Ureter (tissue), 1 donor: Measurements from ENCODE around the gene CMPK1. TPM values are rescaled to one million over a fixed set of nuclear protein-coding genes. Genes with fewer than 3 reads are reported as not detected.
"Not testable (repeated sequence)": the region's sequence is repeated elsewhere in the genome, so short reads cannot be mapped to it uniquely, and the experiment has no call there.

Experiments used
- DNase-seq: peaks from one replicate; pipeline ENCODE4 v3.0.0-alpha.2; 2020; ENCODE audit warnings: low spot score
- total RNA-seq: library from RNA; stranded (reverse); gene quantifications from one replicate; pipeline ENCODE4 v1.2.4, GENCODE V29; 2023
- donor health status: DM: yes; HTN: yes; CAD: no.

The CMPK1 gene
- total RNA-seq, 1 donor from 2014 or later: 77.5 TPM

- DNase-seq: no peak
These were observed 4.9 kb downstream of the CMPK1 start for GRCh38 chr1:47338249-47339077.

GRCh38 chr1:47340227-47340626 is 6.6 kb downstream of the CMPK1 start:
- no peak for DNase-seq

- not testable (repeated sequence) for DNase-seq
These were observed 13.4 kb downstream of the CMPK1 start for GRCh38 chr1:47346979-47347378.

- DNase-seq: no peak
These were observed 14.1 kb downstream of the CMPK1 start for GRCh38 chr1:47347735-47348134.

- DNase-seq: no peak
These were observed 14.7 kb downstream of the CMPK1 start for GRCh38 chr1:47348246-47348645.

GRCh38 chr1:47351305-47351704 is 17.7 kb downstream of the CMPK1 start:
- DNase-seq: no peak

GRCh38 chr1:47361380-47361779 is 27.8 kb downstream of the CMPK1 start:
- no peak for DNase-seq

GRCh38 chr1:47362828-47363227 is 29.2 kb downstream of the CMPK1 start:
- no peak for DNase-seq

GRCh38 chr1:47367651-47368050 is 34.1 kb downstream of the CMPK1 start:
- no peak for DNase-seq

- no peak for DNase-seq
These were observed 37.5 kb downstream of the CMPK1 start for GRCh38 chr1:47371016-47371517.

GRCh38 chr1:47374501-47374900 is 40.9 kb downstream of the CMPK1 start:
- no peak for DNase-seq

GRCh38 chr1:47378147-47378546 is 44.6 kb downstream of the CMPK1 start:
- DNase-seq: no peak

GRCh38 chr1:47380699-47381098 is 47.1 kb downstream of the CMPK1 start:
- no peak for DNase-seq

GRCh38 chr1:47382399-47382983 is 48.9 kb downstream of the CMPK1 start:
- no peak for DNase-seq

GRCh38 chr1:47384083-47384482 is 50.5 kb downstream of the CMPK1 start:
- no peak for DNase-seq

- DNase-seq: no peak
These were observed 51.4 kb downstream of the CMPK1 start for GRCh38 chr1:47385020-47385419.

GRCh38 chr1:47386268-47386667 is 52.7 kb downstream of the CMPK1 start:
- DNase-seq: no peak

GRCh38 chr1:47388030-47388890 is 54.7 kb downstream of the CMPK1 start:
- no peak for DNase-seq

- DNase-seq: peak; percentile 61
These were observed 55.3 kb downstream of the CMPK1 start for GRCh38 chr1:47388891-47389238.

- no peak for DNase-seq
These were observed 56.1 kb downstream of the CMPK1 start for GRCh38 chr1:47389731-47390130.

- DNase-seq: no peak
These were observed 57.3 kb downstream of the CMPK1 start for GRCh38 chr1:47390843-47391242.

- no peak for DNase-seq
These were observed 59.6 kb downstream of the CMPK1 start for GRCh38 chr1:47393141-47393540.
